Cardiac fibroblast (primary cell): Measurements from ENCODE around the gene C5orf63.
"Not testable (repeated sequence)": the region's sequence is repeated elsewhere in the genome, so short reads cannot be mapped to it uniquely, and the experiment has no call there.

ENCODE experiments used
- DNase-seq, 2 donors: peaks; one replicate each; pipeline versions ENCODE4 v3.0.0 to v3.0.0-alpha.2; 2010; ENCODE audit warnings: low read depth in 2 of 2
- H3K4me3 ChIP-seq, 2 donors: replicated peaks in 1 of 2; 1 replicate in 1 of 2; 2 replicates in 1 of 2; pipeline ENCODE4 v1.5.1; 2011; ENCODE audit warnings: low read depth in 2 of 2, low read length in 2 of 2, mild to moderate bottlenecking in 2 of 2, moderate library complexity in 1 of 2
- CTCF ChIP-seq: IDR thresholded peaks from one replicate; pipeline ENCODE4 v1.5.1; 2011; ENCODE audit warnings: low read depth, mild to moderate bottlenecking, low read length, inconsistent platforms

Gene C5orf63

GRCh38 chr5:127028822-127029457, 44.4 kb downstream of the C5orf63 start:
- no peak for TF ChIP-seq CTCF
- H3K4me3 ChIP-seq: peak overlapping the region; percentile 82 to 90
- DNase-seq: peak; percentile 17 to 20

- H3K4me3 ChIP-seq: no peak overlapping the region
- no peak for DNase-seq
- TF ChIP-seq CTCF: no peak
Observed at GRCh38 chr5:127027539-127027938, 45.8 kb downstream of the C5orf63 start.

- TF ChIP-seq CTCF: no peak
- no peak overlapping the region for H3K4me3 ChIP-seq
- no peak for DNase-seq
Observed at GRCh38 chr5:127026166-127026565, 47.1 kb downstream of the C5orf63 start.

- H3K4me3 ChIP-seq: no peak overlapping the region
- no peak for TF ChIP-seq CTCF
- no peak for DNase-seq
Observed at GRCh38 chr5:127025467-127025866, 47.8 kb downstream of the C5orf63 start.

GRCh38 chr5:127024821-127025220, 48.5 kb downstream of the C5orf63 start:
- no peak overlapping the region for H3K4me3 ChIP-seq
- no peak for DNase-seq
- TF ChIP-seq CTCF: no peak

- DNase-seq, H3K4me3 ChIP-seq: not testable (repeated sequence)
Observed at GRCh38 chr5:127023552-127024191, 49.6 kb downstream of the C5orf63 start.

GRCh38 chr5:127022846-127023245, 50.5 kb downstream of the C5orf63 start:
- DNase-seq: no peak
- no peak for TF ChIP-seq CTCF
- no peak overlapping the region for H3K4me3 ChIP-seq
